A673 (cell line): ENCODE results near the gene YJU2. TPM values are rescaled to one million over a fixed set of nuclear protein-coding genes. Genes with fewer than 3 reads are reported as not detected.

Source experiments
- BruUV-seq: library from RNA; stranded (reverse); fragments of 400-500 nt; replicated peaks from 2 replicates; lab custom pipeline; 2021; lab: Mats Ljungman, UMichigan
- CTCF ChIA-PET: fragments of 300-600 bp; sonication (Branson Sonifier 250); formaldehyde crosslinking; loops from one replicate; lab custom pipeline; 2022; ENCODE audit warnings: antibody characterized with exemption; lab: Charles Lee
- POLR2A ChIA-PET: fragments of 300-600 bp; sonication (Branson Sonifier 250); formaldehyde crosslinking; loops from one replicate; lab custom pipeline; 2022; ENCODE audit warnings: antibody characterized with exemption; ENCODE audit not compliant: low non-redundant PET; lab: Charles Lee
- DNase-seq: peaks from one replicate; pipeline ENCODE4 v3.0.0-alpha.2; 2015; ENCODE audit warnings: low spot score
- H3K27ac ChIP-seq: fragments of 200-600 bp; sonication (generic); 2 replicates; pipeline ENCODE4 v1.5.1; 2016; ENCODE audit warnings: mixed run types, low read depth, mild to moderate bottlenecking, mixed read lengths, antibody characterized with exemption, low read length; ENCODE audit not compliant: poor library complexity, severe bottlenecking
- H3K27me3 ChIP-seq: fragments of 200-600 bp; sonication (generic); replicated peaks from 2 replicates; pipeline ENCODE4 v1.6.1; 2017; ENCODE audit warnings: mixed run types, low read depth, mild to moderate bottlenecking, mixed read lengths, antibody characterized with exemption, low read length; ENCODE audit not compliant: insufficient read depth, poor library complexity
- H3K36me3 ChIP-seq: fragments of 200-600 bp; sonication (generic); 2 replicates; pipeline ENCODE4 v1.6.1; 2016; ENCODE audit warnings: mixed run types, mild to moderate bottlenecking, mixed read lengths, antibody characterized with exemption, low read length; ENCODE audit not compliant: insufficient read depth, poor library complexity, severe bottlenecking
- H3K4me1 ChIP-seq: fragments of 200-600 bp; sonication (generic); 2 replicates; pipeline ENCODE4 v1.6.1; 2017; ENCODE audit warnings: mixed run types, mild to moderate bottlenecking, mixed read lengths, antibody characterized with exemption, low read length; ENCODE audit not compliant: insufficient read depth, poor library complexity, severe bottlenecking
- H3K4me3 ChIP-seq: fragments of 200-600 bp; sonication (generic); 2 replicates; pipeline ENCODE4 v1.5.1; 2016; ENCODE audit warnings: low read depth, mixed run types, mild to moderate bottlenecking, mixed read lengths, low read length; ENCODE audit not compliant: poor library complexity, severe bottlenecking
- H3K9me3 ChIP-seq: fragments of 200-600 bp; sonication (generic); 2 replicates; pipeline ENCODE4 v1.6.1; 2016; ENCODE audit warnings: mixed run types, low read depth, mild to moderate bottlenecking, mixed read lengths, antibody characterized with exemption, low read length; ENCODE audit not compliant: poor library complexity, severe bottlenecking
- EZH2 ChIP-seq: fragments of 200-600 bp; sonication (generic); IDR thresholded peaks from 2 replicates; pipeline ENCODE4 v1.6.1; 2017; ENCODE audit warnings: borderline replicate concordance, low read depth, mild to moderate bottlenecking, mixed read lengths, antibody characterized with exemption, low read length; ENCODE audit not compliant: poor library complexity, severe bottlenecking
- intact Hi-C: fragments of 100-400 bp; cut with micrococcal nuclease; formaldehyde crosslinking; loops from one replicate; pipeline ENCODE4 v1.10.0; 2022; ENCODE audit not compliant: unreplicated experiment
- total RNA-seq: library from RNA; stranded (reverse); gene quantifications from 2 replicates; pipeline ENCODE4 v1.2.3, GENCODE V29; 2021
- TF ChIP-seq, protein P1 (sequence below): fragments of 300-800, 200-600 bp; sonication (generic); conservative IDR thresholded peaks from 2 replicates; pipeline ENCODE4 v1.5.1; 2017; ENCODE audit warnings: low read depth, mild to moderate bottlenecking, antibody characterized with exemption, low read length, moderate library complexity, mixed read lengths

The YJU2 gene
- total RNA-seq, 1 experiment from 2014 or later = 34.7 TPM

DNA sequence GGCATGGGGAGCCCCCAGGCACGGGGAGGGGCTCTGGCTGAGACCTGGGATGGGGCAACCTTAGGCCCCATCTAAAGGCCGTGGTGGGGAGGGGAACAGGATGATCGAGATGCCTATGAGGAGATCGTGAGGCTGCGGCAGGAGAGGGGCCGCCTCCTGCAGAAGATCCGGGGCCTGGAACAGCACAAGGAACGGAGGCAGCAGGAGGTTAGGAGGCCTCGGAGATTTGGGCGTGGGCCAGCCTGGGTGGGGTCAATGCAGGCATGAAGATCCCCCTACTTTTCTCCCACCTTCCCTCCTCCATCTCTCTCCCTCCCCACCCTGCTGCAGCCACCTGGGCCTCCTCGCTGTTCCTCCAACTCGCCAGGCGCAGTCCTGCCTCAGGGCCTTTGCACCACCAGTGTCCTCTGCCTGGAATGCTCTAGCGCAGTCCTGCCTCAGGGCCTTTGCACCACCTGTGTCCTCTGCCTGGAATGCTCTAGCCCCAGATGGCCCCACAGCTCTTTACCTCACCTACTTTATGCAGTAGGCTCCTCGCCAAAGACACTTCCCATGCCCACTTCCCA lies 36.6 kb upstream of the YJU2 start:
- H3K4me3 ChIP-seq = no peak overlapping the region
- H3K9me3 ChIP-seq = no peaks in the 10 kb centered on the region
- CTCF ChIA-PET = no interaction called here
- POLR2A ChIA-PET = no interaction called here
- BruUV-seq = no TSS peak
- no peaks in the 10 kb centered on the region for H3K4me1 ChIP-seq
- no peak for DNase-seq
- H3K27ac ChIP-seq = no peak overlapping the region
- TF ChIP-seq, protein P1, sequence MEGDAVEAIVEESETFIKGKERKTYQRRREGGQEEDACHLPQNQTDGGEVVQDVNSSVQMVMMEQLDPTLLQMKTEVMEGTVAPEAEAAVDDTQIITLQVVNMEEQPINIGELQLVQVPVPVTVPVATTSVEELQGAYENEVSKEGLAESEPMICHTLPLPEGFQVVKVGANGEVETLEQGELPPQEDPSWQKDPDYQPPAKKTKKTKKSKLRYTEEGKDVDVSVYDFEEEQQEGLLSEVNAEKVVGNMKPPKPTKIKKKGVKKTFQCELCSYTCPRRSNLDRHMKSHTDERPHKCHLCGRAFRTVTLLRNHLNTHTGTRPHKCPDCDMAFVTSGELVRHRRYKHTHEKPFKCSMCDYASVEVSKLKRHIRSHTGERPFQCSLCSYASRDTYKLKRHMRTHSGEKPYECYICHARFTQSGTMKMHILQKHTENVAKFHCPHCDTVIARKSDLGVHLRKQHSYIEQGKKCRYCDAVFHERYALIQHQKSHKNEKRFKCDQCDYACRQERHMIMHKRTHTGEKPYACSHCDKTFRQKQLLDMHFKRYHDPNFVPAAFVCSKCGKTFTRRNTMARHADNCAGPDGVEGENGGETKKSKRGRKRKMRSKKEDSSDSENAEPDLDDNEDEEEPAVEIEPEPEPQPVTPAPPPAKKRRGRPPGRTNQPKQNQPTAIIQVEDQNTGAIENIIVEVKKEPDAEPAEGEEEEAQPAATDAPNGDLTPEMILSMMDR = no peak
- no peak for TF ChIP-seq EZH2
- intact Hi-C loops = no loop called here
- no peaks in the 10 kb centered on the region for H3K36me3 ChIP-seq
- H3K27me3 ChIP-seq = peaks cover 3% of the 10 kb centered on the region

DNA sequence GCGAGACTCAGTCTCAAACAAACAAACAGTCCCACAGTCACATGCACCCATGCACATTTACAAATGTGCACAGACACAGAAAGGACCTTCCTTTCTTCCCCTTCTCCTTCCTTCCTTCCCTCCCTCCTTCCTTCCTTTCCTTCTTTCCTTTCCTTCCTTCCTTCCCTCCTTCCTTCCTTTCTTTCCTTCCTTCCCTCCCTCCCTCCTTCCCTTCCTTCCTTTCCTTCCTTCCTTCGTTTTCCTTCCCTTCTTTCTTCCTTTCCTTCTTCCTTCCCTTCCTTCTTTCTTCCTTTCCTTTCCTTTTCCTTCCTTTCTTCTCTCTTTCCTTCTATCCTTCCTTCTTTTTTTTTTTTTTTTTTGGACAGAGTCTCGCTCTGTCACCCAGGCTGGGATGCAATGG lies 33.8 kb upstream of the YJU2 start:
- ChIA-PET POLR2A (no interaction called here), CTCF (no interaction called here)
- no TSS peak for BruUV-seq
- Histone ChIP-seq H3K36me3 (no peaks in the 10 kb centered on the region), H3K9me3 (no peaks in the 10 kb centered on the region), H3K4me1 (no peaks in the 10 kb centered on the region), H3K27ac (no peak overlapping the region), H3K4me3 (no peak overlapping the region), H3K27me3 (peaks cover 3% of the 10 kb centered on the region)
- intact Hi-C loops = no loop called here
- no peak for TF ChIP-seq EZH2
- TF ChIP-seq, protein P1 = no peak
- no peak for DNase-seq

DNA sequence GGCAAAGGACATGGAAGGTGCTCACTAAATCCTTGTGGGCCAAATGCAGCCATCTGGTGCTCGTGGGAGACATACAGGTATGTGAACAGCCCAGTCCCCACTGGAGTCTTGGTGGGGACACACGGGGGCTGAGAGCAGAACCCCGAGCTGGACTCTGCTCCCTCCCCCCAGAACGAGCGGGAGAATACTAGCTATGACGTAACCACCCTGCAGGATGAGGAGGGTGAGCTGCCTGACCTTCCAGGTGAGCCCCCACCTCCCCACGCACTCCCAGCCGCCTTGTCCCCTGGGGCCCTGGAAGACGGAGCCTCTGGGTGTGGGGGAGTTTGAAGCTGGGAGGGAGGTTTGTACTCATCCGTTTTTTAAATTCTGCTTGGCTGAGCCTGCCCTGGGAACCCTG lies 31.1 kb upstream of the YJU2 start:
- DNase-seq = no peak
- intact Hi-C loops = no loop called here
- H3K27me3 ChIP-seq = peaks cover 3% of the 10 kb centered on the region
- no peaks in the 10 kb centered on the region for H3K4me1 ChIP-seq
- BruUV-seq = no TSS peak
- H3K36me3 ChIP-seq = no peaks in the 10 kb centered on the region
- no peak overlapping the region for H3K4me3 ChIP-seq
- TF ChIP-seq, protein P1 = no peak
- TF ChIP-seq EZH2 = no peak
- no peaks in the 10 kb centered on the region for H3K9me3 ChIP-seq
- H3K27ac ChIP-seq = no peak overlapping the region
- ChIA-PET POLR2A (no interaction called here), CTCF (no interaction called here)
